ENCODE data around the gene CLRN3.

The CLRN3 gene

DNA sequence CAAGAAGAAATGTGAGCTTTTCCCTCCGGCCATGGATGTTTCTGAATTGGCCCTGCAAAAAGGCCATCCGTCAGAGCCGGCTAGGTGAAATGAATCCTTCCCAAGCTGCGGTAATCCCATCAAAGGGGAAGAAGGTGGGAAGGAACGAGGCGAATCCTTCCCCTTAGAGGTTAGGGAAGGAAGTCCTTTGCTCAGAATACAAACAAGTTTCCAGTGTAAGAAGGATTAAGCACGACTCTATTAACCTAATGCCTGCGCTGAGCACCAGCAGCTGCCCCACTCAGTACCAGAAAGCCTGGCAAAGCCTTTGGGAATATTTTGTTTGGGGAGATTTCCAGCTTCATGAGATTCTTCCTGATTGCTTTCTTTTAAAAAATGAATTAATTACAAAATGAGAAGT is 42.8 kb downstream of the CLRN3 start:
- no peak for DNase-seq

DNA sequence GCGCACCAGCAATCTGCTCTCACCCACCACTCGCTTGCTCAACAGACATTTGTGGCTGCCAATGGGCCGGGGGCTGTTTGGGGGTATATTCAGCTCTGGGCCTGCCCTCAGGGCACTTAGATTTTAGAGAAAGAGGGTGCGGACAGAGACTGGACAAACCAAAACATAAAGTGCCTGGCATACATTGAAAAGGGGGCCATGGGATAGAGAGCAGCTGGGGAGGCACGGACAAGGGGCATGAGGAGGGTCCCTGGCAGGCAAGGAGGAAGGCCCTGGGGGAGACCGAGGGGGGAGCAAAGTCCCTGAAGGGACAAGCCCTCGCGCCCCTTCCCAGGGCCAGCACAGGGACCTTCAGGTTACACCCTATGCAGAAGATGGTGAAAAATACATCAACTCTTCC is 43.5 kb downstream of the CLRN3 start:
- no peak for DNase-seq

DNA sequence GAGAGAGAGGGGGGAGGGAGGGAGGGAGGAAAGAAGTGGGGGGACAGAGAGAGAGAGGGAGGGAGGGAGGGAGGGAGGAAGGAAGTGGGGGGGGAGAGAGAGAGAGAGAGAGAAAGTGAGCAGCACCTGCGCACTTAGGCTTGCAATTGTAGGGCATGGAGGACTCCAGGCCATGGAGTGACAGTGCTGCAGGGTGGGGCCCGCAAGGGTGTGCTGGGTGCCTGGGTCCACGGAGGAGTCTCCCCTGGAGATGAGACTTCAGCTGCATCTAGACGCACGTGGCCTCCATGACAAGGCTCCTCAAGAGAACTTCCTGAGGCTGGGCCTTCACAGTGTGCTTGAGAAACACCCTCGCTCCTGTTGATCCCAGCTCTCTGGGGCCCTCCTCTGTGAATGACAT is 44.5 kb downstream of the CLRN3 start:
- no peak for DNase-seq

DNA sequence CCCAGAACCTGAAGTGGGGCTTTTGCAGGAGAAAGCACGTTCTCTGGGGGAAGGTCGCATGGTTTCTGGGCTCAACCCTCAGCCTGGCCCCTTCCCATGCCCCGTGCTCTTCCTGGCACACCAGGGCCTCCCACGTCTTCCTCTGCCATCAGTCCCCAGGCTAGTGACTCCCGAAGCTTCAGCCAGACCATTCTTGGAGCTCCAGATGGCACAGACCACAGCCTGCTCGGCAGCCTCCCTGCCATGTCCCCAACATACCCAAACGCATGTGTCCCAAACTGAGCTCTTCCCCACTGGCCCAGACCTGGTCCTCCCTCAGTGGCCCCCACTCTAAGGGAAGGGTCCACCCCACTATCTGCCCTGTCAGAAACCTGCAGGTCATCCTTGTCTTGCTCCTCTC is 47.0 kb downstream of the CLRN3 start:
- DNase-seq = no peak

DNA sequence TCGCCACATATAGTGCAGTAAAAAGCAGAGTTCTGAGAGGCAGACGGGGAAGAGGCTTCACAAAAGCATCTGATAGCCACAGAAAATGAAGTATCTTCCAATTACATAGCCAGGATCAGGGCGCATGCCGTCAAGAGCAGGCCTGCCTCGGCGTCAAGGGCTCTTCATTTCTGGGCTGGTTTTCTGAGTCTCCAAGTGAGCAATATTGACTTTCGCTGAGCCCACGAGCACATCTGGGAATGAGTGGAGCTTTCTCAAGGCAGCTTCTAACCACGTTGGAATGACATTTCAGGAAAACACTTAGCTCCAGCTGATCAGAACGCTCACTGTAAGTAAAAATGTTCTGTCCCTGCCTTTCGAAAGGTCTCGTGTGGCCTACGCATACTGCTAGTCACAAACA is 51.9 kb downstream of the CLRN3 start:
- no peak for DNase-seq

DNA sequence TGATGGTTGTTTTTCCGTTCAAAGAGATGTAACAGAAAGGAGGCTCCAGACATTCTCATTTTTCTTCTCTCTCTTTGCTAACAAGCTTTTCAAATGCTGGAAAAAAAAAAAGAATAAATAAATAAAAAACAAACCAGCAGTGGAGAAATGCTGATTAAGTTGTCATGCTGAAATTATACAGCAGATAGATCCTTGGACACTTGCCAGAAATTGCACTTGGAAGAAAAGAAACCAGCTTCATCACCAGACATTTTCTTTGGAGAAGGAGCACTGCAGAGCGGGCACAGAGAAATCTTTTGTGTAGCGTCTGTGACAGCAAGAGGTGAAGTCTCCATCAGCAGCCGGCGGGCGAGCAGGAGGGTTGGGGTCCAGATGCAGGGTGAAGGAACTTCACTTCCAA is 55.8 kb downstream of the CLRN3 start:
- peak in 1 of 56 donors; percentile 11 for DNase-seq

DNA sequence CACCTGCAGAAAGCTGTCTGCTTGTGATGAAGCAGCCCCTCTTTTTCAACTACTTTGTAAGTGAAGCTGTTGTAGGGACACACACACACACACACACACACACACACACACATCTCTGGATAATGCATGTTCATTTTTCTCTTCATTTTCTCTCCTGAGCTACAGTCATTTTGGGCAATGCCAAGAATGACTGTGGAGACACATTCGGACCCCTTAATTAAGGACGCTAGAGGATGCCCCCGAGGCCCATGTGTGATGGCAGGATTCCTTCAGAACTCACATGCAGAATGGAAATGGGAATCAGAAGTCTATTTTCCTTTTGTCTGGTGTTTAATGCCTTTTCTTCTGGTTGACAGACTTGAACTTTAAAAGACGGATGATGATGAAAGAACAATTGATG is 56.6 kb downstream of the CLRN3 start:
- no peak for DNase-seq

DNA sequence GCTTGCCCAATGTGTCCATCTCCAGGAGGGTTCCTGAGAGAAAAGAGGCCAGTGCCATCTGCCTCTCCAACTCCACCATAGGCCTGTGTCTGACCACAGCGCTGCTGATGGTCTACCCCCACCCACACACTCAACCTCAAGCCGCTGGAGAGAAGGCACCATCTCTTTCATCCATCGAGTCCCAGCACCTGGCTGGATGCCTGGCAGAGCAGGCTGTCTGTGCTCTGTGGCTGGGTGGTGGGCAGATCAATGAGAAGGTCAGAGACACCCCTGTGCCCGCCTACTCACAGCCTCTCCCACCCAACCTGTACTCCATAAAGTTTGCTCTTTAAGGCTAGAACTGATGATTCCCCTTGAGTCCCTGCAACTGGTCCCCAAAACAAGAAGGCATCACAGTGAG is 58.0 kb downstream of the CLRN3 start:
- no peak for DNase-seq

DNA sequence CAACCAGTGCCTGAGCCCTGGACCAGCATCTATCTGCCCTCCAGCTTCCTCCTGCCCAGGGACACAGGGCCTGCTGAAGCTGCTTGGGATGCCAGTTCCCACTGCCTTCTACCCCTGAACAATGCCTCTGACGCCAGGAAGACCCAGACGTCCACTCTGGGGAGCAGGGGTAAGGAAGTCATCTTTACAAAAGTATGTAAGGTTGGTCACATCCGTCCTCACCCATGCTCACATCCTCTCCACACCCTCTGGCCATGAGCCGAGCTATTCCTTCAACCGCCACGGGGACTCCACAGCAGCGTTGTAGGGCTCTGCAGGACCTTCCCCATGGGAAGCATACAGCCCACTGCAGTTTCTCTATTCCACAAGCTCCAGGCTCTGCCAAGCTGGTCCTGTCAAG is 58.5 kb downstream of the CLRN3 start:
- no peak for DNase-seq

DNA sequence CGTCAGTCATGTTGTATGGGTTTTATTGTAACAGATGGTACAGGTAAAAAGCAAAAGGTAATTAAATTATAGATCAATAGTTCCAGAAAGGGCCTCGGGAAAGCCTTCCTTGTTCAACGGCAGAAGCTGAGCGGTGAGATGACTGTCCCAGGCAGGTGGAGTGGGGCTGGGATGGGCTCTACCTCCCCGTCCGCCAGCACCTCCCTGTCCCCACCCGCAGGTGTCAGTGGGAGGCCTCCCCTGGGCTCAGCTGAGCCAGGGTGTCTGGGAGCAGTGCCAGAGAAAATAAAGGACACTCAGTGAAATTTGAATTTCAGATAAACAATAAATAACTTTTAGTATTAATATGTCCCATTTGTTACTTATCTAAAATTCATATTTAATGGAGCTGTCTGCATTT is 58.9 kb downstream of the CLRN3 start:
- DNase-seq = no peak

DNA sequence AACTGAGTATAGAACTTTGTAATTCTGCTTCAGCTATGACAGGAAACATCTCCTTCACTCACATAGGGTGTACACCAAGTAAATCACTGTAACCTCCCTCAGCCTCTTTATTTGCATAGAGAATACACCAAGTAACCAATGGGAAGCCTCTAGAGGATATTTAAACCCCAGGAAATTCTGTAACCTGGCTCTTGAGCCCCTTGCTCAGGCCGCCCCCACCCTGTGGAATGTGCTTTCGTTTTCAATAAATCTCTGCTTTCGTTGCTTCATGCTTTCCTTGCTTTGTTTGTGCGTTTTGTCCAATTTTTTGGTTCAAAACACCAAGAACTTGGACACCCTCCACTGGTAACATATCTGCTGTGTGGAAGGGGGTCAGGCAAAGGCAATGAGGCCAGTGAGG is 60.2 kb downstream of the CLRN3 start:
- no peak for DNase-seq

DNA sequence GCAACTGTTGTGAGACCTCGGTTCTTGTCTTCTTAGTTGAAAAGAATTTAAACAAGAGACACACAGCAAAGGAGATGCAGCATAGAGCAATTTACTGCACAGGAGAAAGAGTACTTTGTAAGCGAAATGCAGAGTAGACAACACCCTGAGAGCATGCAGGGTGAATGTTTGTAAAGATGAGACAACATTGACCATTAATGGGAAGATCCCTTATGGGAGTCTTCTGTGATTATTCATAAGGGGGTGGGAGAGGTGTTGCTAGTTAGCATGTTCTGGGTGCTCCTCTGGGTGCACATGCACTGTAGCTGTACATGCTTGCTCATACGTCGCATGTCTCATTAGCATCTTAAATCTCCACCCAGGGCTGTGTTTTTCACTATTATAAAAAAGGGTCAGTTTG is 62.3 kb downstream of the CLRN3 start:
- no peak for DNase-seq

Measured in nucleus accumbens (tissue), 56 donors.